ENCODE measurements around the gene KCNA2. TPM values are rescaled to one million over a fixed set of nuclear protein-coding genes. Genes with fewer than 3 reads are reported as not detected.

The KCNA2 gene
- total and polyA plus RNA-seq, 2 of the 13 experiments (the other 11 are each of a cell fraction or from before 2014, with no cell fraction given): not detected

DNA sequence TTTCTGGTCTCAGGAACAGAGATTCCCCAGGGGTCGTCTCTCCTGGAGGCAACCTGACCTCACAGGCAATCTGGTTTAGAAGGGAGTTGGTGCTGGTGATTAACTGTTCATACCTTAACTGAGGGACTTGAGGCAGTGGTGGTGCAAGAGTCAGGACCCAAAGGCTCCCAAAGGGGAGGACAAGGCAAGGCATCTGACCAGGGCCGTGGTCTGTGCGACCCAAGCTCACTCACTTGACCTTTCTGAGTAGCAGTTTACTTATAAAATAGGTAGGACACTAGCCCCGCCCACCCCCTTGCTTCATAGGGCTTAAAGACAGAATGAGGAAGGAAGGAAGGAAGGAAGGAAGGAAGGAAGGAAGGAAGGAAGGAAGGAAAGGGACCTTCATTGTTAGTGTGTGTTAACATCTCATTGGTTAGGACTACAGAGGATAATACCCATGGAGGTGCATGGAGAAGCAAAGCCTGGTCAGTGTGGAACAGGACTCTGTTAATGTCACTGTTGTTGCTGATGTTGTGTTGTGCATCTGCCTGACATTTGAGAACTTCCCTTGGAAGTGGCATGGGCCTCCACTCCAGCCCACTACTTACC lies 4.6 kb upstream of the KCNA2 start:
- Histone ChIP-seq H3K36me3 (replicated peaks in 1 of 2; ENCODE audit: control insufficient read depth in 1 of 2, insufficient read depth in 2 of 2, low read length in 2 of 2) (no peaks in the 10 kb centered on the region), H3K4me1 (ENCODE audit: insufficient read depth, low read length) (no peaks in the 10 kb centered on the region; the same call in 1 of the 2 replicates), H4K20me1 (ENCODE audit: insufficient read depth, low read length) (no peaks in the 10 kb centered on the region; the same call in 1 of the 2 replicates), H3K4me3 (replicated peaks in 1 of 3; ENCODE audit: insufficient read depth in 1 of 3, low read depth in 2 of 3, low read length in 3 of 3) (no peak overlapping the region), H3K9me3 (ENCODE audit: low read length) (no peaks in the 10 kb centered on the region), H3K79me2 (ENCODE audit: insufficient read depth, low read length) (no peaks in the 10 kb centered on the region), H2AFZ (ENCODE audit: low read length) (no peak overlapping the region), H3K4me2 (ENCODE audit: low read depth, low read length) (no peak overlapping the region), H3K27ac (ENCODE audit: extremely low read length, insufficient read depth, low read length) (no peak overlapping the region), H3K27me3 (ENCODE audit: control insufficient read depth in 1 of 2, insufficient read depth in 2 of 2, low read length in 2 of 2) (peaks cover 9 to 43% of the 10 kb centered on the region in 2 experiments), H3K9ac (ENCODE audit: insufficient read depth, low read depth, low read length) (no peak overlapping the region)
- TF ChIP-seq, protein P1, sequence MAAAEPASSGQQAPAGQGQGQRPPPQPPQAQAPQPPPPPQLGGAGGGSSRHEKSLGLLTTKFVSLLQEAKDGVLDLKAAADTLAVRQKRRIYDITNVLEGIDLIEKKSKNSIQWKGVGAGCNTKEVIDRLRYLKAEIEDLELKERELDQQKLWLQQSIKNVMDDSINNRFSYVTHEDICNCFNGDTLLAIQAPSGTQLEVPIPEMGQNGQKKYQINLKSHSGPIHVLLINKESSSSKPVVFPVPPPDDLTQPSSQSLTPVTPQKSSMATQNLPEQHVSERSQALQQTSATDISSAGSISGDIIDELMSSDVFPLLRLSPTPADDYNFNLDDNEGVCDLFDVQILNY (CRISPR knock-in tag; conservative IDR thresholded peaks at IDR 0.05): no peak
- TF ChIP-seq TGIF2 (CRISPR knock-in tag; IDR thresholded peaks at IDR 0.05) (no peak), GLMP (CRISPR knock-in tag; IDR thresholded peaks at IDR 0.05; ENCODE audit: borderline replicate concordance) (no peak), ZNF572 (CRISPR knock-in tag; IDR thresholded peaks at IDR 0.05) (no peak), NFKBIZ (CRISPR knock-in tag; IDR thresholded peaks at IDR 0.05) (no peak), PAWR (CRISPR knock-in tag; IDR thresholded peaks at IDR 0.05; ENCODE audit: borderline replicate concordance) (no peak), ZNF44 (CRISPR knock-in tag; IDR thresholded peaks at IDR 0.05) (no peak), ZNF839 (CRISPR knock-in tag; IDR thresholded peaks at IDR 0.05; ENCODE audit: borderline replicate concordance) (no peak), ZNF264 (CRISPR knock-in tag; IDR thresholded peaks at IDR 0.05) (no peak), RAD51 (IDR thresholded peaks at IDR 0.05; ENCODE audit: borderline replicate concordance) (no peak), MTF2 (CRISPR knock-in tag; IDR thresholded peaks at IDR 0.05; ENCODE audit: borderline replicate concordance) (no peak), HOXA3 (CRISPR knock-in tag; IDR thresholded peaks at IDR 0.05) (no peak), HIC2 (CRISPR knock-in tag; IDR thresholded peaks at IDR 0.05; ENCODE audit: low read depth) (no peak), DRAP1 (CRISPR knock-in tag; IDR thresholded peaks at IDR 0.05) (no peak), TOPORS (CRISPR knock-in tag; IDR thresholded peaks at IDR 0.05) (no peak), ZNF180 (CRISPR knock-in tag; IDR thresholded peaks at IDR 0.05; ENCODE audit: borderline replicate concordance, low read depth) (no peak), CSRNP1 (CRISPR knock-in tag; IDR thresholded peaks at IDR 0.05) (no peak)
- WGBS (ENCODE audit: low lambda C conversion rate): under 1% methylated on average over 4 of the region's 4 CpGs
- no peak for DNase-seq (ENCODE audit: low spot score)
- no peak for FAIRE-seq
- ChIA-PET CTCF (ENCODE audit: low intra/inter-chr PET ratio, low total read pairs) (no interaction called here), POLR2A (no interaction called here)
- intact Hi-C loops (cut with micrococcal nuclease; ENCODE audit: unreplicated experiment) (loop anchor here (10.0 kb wide), 1 partner anchor 86 kb away; no protein-coding TSS in a partner anchor), in situ Hi-C loops (cut with HindIII; ENCODE audit: extremely low pct_ligation_motif_present, low pct_unique_long_range_greater_than_20kb) (loop anchor here (5.0 kb wide), 1 partner anchor 53 kb away; no protein-coding TSS in a partner anchor)
- no peak for ATAC-seq
- no TSS peak for BruUV-seq (replicated peaks)
